ENCODE results near the gene CMTM4. TPM values are rescaled to one million over a fixed set of nuclear protein-coding genes. Genes with fewer than 3 reads are reported as not detected.

The CMTM4 gene
- total RNA-seq, 1 donor from 2014 or later: 32.5 TPM

GRCh38 chr16:66647866-66648265 lies 48.7 kb downstream of the CMTM4 start:
- Mint-ChIP-seq H3K4me3 (ENCODE audit: unreplicated experiment) (no peak overlapping the region), H3K4me1 (ENCODE audit: low read depth) (peaks cover 11% of the 10 kb centered on the region), H3K27ac (ENCODE audit: unreplicated experiment) (no peak overlapping the region), H3K27me3 (ENCODE audit: low read depth) (no peaks in the 10 kb centered on the region), H3K9me3 (ENCODE audit: low read depth) (no peaks in the 10 kb centered on the region), H3K36me3 (ENCODE audit: low read depth) (no peaks in the 10 kb centered on the region)
- no peak for TF ChIP-seq CTCF (IDR thresholded peaks at IDR 0.05)
- DNase-seq (ENCODE audit: low spot score): no peak

GRCh38 chr16:66641387-66641786 lies 55.2 kb downstream of the CMTM4 start:
- no peaks in the 10 kb centered on the region for H3K9me3 Mint-ChIP-seq (ENCODE audit: low read depth)
- H3K4me3 Mint-ChIP-seq (ENCODE audit: unreplicated experiment): no peak overlapping the region
- TF ChIP-seq CTCF (IDR thresholded peaks at IDR 0.05): no peak
- H3K4me1 Mint-ChIP-seq (ENCODE audit: low read depth): peaks cover 16% of the 10 kb centered on the region
- no peaks in the 10 kb centered on the region for H3K36me3 Mint-ChIP-seq (ENCODE audit: low read depth)
- H3K27me3 Mint-ChIP-seq (ENCODE audit: low read depth): no peaks in the 10 kb centered on the region
- H3K27ac Mint-ChIP-seq (ENCODE audit: unreplicated experiment): no peak overlapping the region
- no peak for DNase-seq (ENCODE audit: low spot score)

GRCh38 chr16:66640724-66641314 lies 55.7 kb downstream of the CMTM4 start:
- no peaks in the 10 kb centered on the region for H3K27me3 Mint-ChIP-seq (ENCODE audit: low read depth)
- no peak for DNase-seq (ENCODE audit: low spot score)
- H3K4me1 Mint-ChIP-seq (ENCODE audit: low read depth): peaks cover 16% of the 10 kb centered on the region
- no peak overlapping the region for H3K4me3 Mint-ChIP-seq (ENCODE audit: unreplicated experiment)
- no peak overlapping the region for H3K27ac Mint-ChIP-seq (ENCODE audit: unreplicated experiment)
- TF ChIP-seq CTCF (IDR thresholded peaks at IDR 0.05): no peak
- peaks cover 2% of the 10 kb centered on the region for H3K36me3 Mint-ChIP-seq (ENCODE audit: low read depth)
- H3K9me3 Mint-ChIP-seq (ENCODE audit: low read depth): no peaks in the 10 kb centered on the region

- Mint-ChIP-seq H3K27ac (ENCODE audit: unreplicated experiment) (peak overlapping the region; percentile 56), H3K4me1 (ENCODE audit: low read depth) (peaks cover 26% of the 10 kb centered on the region), H3K36me3 (ENCODE audit: low read depth) (peaks cover 2% of the 10 kb centered on the region), H3K9me3 (ENCODE audit: low read depth) (no peaks in the 10 kb centered on the region), H3K27me3 (ENCODE audit: low read depth) (no peaks in the 10 kb centered on the region), H3K4me3 (ENCODE audit: unreplicated experiment) (no peak overlapping the region)
- no peak for TF ChIP-seq CTCF (IDR thresholded peaks at IDR 0.05)
- no peak for DNase-seq (ENCODE audit: low spot score)
Measured at GRCh38 chr16:66639091-66639885, 57.3 kb downstream of the CMTM4 start.

- no peak for DNase-seq (ENCODE audit: low spot score)
- H3K9me3 Mint-ChIP-seq (ENCODE audit: low read depth): no peaks in the 10 kb centered on the region
- no peaks in the 10 kb centered on the region for H3K27me3 Mint-ChIP-seq (ENCODE audit: low read depth)
- H3K27ac Mint-ChIP-seq (ENCODE audit: unreplicated experiment): no peak overlapping the region
- peaks cover 2% of the 10 kb centered on the region for H3K36me3 Mint-ChIP-seq (ENCODE audit: low read depth)
- H3K4me1 Mint-ChIP-seq (ENCODE audit: low read depth): peaks cover 26% of the 10 kb centered on the region
- no peak overlapping the region for H3K4me3 Mint-ChIP-seq (ENCODE audit: unreplicated experiment)
- TF ChIP-seq CTCF (IDR thresholded peaks at IDR 0.05): no peak
Measured at GRCh38 chr16:66637806-66638205, 58.7 kb downstream of the CMTM4 start.

All from chondrocyte (in vitro differentiated cells).